D721Med (cell line): ENCODE measurements around the gene AKR7A3.

Experiments used
- DNase-seq: peaks from one replicate; pipeline ENCODE4 v3.0.0; 2011; ENCODE audit warnings: low spot score; ENCODE audit not compliant: insufficient read length
- FAIRE-seq: peaks from 2 replicates; lab custom pipeline; 2011; peaks lifted over from hg19 to GRCh38; lab: Jason Lieb, UNC
- TF ChIP-seq, protein P1 (sequence below): IDR thresholded peaks from 2 replicates; pipeline ENCODE4 v1.5.1; 2012; ENCODE audit warnings: mild to moderate bottlenecking, control low read depth; ENCODE audit not compliant: insufficient read depth; ENCODE audit errors: missing control alignments

AKR7A3 gene

DNA sequence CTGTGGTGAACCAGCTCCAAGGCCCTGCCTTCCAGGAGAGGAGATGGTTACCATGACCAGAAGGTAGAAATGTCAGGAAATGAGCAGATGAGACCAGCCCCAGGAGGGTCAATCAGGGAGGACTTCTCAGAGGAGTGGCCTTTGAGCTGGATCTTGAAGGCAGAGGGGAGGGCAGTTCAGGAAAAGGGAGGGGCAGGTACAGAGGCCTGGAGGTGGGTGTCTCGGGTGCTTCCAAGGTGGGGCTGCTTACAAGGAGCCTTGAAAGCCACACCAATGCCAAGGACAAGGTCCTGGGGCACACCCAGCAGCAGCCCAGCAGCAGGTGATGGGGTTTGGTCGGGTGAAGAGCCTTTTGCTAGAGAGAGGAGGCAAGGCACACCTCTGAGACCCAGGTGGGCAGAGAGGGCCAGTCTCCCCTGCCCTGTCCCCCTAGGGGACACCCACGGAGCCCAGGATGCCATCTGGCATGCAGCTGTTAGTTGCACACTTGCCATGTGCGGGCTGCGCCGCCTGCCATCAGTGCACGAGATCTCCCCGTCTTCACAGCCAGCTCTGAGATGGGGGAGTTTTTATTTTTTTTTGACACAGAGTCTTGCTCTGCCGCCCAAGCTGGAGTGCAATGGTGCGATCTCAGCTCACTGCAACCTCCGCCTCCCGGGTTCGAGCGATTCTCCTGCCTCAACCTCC lies 42.0 kb upstream of the AKR7A3 start:
- FAIRE-seq: no peak

DNA sequence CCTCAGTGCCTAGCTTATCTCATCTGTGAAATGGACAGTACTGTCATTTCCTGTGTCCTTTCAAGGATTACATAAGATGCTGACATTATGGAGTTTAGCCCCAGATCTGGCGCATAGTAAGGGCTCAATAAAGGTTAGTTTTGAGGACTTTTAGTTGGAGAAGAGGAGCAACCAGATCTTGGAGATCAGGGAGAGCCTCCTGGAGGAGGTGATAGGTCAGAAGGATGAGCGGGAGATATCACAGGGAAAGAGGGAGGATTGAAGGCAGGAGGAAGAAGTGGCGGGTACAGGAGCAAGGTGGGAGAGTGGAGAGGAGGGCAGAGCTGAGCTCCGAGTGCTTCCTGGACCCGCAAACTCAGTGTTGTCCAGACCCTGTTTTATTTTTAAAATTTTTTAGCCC lies 41.0 kb upstream of the AKR7A3 start:
- DNase-seq (no peak), FAIRE-seq (no peak)
- TF ChIP-seq, protein P1, sequence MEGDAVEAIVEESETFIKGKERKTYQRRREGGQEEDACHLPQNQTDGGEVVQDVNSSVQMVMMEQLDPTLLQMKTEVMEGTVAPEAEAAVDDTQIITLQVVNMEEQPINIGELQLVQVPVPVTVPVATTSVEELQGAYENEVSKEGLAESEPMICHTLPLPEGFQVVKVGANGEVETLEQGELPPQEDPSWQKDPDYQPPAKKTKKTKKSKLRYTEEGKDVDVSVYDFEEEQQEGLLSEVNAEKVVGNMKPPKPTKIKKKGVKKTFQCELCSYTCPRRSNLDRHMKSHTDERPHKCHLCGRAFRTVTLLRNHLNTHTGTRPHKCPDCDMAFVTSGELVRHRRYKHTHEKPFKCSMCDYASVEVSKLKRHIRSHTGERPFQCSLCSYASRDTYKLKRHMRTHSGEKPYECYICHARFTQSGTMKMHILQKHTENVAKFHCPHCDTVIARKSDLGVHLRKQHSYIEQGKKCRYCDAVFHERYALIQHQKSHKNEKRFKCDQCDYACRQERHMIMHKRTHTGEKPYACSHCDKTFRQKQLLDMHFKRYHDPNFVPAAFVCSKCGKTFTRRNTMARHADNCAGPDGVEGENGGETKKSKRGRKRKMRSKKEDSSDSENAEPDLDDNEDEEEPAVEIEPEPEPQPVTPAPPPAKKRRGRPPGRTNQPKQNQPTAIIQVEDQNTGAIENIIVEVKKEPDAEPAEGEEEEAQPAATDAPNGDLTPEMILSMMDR: no peak

More for the DNA sequence above, 42.0 kb upstream of the AKR7A3 start:
- DNase-seq: no peak
- TF ChIP-seq, protein P1: no peak

DNA sequence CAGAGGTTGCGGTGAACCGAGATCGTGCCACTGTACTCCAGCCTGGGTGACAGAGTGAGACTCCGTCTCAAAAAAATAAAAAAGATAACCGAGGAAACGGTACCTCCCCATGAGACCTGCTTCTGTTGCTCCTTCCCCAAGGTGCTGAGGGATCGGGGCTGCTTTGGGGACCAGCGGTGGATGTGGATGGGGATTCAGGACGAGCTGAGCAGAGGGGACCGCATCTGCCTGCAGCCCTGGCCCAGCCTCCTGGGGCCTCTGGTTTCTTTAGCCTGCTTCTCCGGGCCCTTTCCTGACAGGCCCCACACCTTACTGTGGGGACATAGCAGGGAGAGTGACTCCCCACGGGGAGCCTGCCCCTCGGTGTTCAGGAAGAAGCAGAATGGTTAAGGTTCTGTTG lies 40.6 kb upstream of the AKR7A3 start:
- DNase-seq: no peak
- TF ChIP-seq, protein P1: no peak
- FAIRE-seq: no peak

DNA sequence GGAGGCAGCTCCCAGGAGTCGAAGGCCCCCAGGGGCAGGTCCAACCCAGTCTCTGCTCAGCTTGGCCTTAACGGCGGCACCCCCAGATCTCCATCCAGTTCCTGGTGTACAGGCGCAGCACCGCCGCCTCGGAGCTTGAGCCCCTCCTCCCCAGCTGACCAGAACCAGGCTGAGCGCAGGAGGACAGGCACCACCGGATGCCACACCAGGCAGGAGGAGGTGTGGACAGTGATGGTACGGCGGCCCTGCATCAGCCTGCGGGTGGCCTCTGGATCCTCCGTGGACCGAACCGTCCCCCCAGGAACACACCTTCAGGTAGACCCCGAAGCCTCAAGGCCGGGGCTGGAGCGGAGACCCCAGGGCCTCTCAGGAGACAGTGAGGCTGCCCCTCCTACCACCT lies 39.9 kb upstream of the AKR7A3 start:
- FAIRE-seq: no peak
- no peak for DNase-seq
- TF ChIP-seq, protein P1: no peak

DNA sequence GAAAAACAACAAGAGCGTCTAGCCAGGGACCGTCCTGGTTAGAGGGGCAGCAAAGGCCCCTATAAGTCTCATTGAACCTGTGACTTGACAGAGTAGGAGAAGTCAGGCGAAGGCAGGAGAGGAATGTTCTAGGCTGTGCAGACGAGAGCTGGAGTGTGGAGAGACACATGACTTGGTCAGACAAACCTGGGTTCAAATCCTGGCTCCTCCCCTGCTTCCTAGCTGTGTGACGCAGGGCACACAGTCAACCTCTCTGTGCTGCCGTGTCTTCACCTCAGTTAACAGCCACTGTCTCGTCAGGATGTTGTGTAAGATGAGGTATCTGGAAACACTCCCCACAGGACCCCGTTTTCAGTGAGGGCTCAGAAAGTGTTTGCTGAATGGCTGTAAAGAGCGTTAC lies 39.2 kb upstream of the AKR7A3 start:
- FAIRE-seq (no peak), DNase-seq (no peak)
- TF ChIP-seq, protein P1: no peak

DNA sequence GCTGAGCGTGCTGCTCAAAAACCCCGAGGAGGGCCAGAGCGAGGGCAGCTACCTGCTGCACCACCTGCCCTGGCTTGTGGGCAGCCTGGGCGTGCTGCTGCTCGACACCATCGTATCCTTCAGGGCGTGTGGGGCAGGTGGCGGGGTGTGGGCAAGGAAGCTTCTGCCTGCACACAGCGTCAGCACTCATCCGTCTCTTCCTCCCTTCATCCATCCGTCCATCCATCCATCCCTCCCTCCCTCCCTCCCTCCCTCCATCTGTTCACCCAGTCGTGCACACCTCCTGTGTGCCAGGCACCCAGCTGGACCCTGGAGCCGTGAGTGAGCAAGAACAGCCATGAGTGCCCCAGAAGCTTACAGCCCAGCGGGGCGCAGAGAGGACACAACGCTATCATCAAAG lies 38.7 kb upstream of the AKR7A3 start:
- FAIRE-seq (no peak), DNase-seq (no peak)
- TF ChIP-seq, protein P1: no peak

DNA sequence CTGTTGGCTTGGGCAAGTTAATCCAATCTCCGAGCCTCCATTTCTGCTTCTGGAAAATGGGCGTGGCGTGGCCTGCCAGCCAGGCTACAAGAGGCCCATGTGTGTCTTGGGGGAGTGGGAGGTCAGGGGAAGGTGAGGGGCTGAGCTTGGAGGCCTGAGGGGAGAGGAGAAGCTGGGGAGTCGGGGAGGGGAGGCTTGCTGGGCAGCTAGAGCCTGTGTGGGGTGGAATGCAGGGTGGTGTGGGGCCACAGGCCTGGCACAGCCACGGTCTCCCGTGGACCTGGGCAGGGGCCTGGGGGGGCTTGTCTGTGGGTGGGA lies 38.1 kb upstream of the AKR7A3 start:
- FAIRE-seq: no peak
- DNase-seq: no peak
- TF ChIP-seq, protein P1: no peak
